ENCODE measurements around the gene SFXN3. TPM values are rescaled to one million over a fixed set of nuclear protein-coding genes. Genes with fewer than 3 reads are reported as not detected.
A peak's percentile ranks its signal among the peaks of the same experiment; 100 is the strongest.
"Not testable (repeated sequence)": the region's sequence is repeated elsewhere in the genome, so short reads cannot be mapped to it uniquely, and the experiment has no call there.

SFXN3 gene
- total RNA-seq, 1 donor from 2014 or later = 14.1 TPM

- no peak for ATAC-seq
- intact Hi-C loops (cut with DNase I) = no loop called here
- DNase-seq (ENCODE audit: missing footprints) = no peak
These were observed 2.3 kb upstream of the SFXN3 start for GRCh38 chr10:101028446-101029337.

GRCh38 chr10:101029520-101030295 lies 1.3 kb upstream of the SFXN3 start:
- intact Hi-C loops (cut with DNase I) = loop anchor here (5.0 kb wide), 1 partner anchor 42 kb away; the partner anchor contains the start of genes MRPL43 and TWNK
- no peak for DNase-seq (ENCODE audit: missing footprints)
- no peak for ATAC-seq

- no peak for ATAC-seq
- DNase-seq (ENCODE audit: missing footprints) = no peak
- intact Hi-C loops (cut with DNase I) = loop anchor here (5.0 kb wide), 1 partner anchor 43 kb away; the partner anchor contains the start of genes MRPL43 and TWNK
These were observed 422 bp upstream of the SFXN3 start for GRCh38 chr10:101030496-101031127.

- ATAC-seq (peak; percentile 72), DNase-seq (ENCODE audit: missing footprints) (peak; percentile 95)
- intact Hi-C loops (cut with DNase I) = loop anchor here (5.0 kb wide), 1 partner anchor 45 kb away; the partner anchor contains the start of genes MRPL43 and TWNK
These were observed 982 bp downstream of the SFXN3 start for GRCh38 chr10:101031796-101032636.

GRCh38 chr10:101032637-101033224 lies 1.7 kb downstream of the SFXN3 start:
- no peak for DNase-seq (ENCODE audit: missing footprints)
- intact Hi-C loops (cut with DNase I) = loop anchor here (5.0 kb wide), 1 partner anchor 45 kb away; the partner anchor contains the start of genes MRPL43 and TWNK

GRCh38 chr10:101033276-101033675 lies 2.2 kb downstream of the SFXN3 start:
- no peak for ATAC-seq
- intact Hi-C loops (cut with DNase I) = loop anchor here (5.0 kb wide), 1 partner anchor 46 kb away; the partner anchor contains the start of genes MRPL43 and TWNK
- no peak for DNase-seq (ENCODE audit: missing footprints)

More at GRCh38 chr10:101032637-101033224, 1.7 kb downstream of the SFXN3 start:
- peak; percentile 53 for ATAC-seq

- intact Hi-C loops (cut with DNase I) = loop anchor here (5.0 kb wide), 1 partner anchor 47 kb away; the partner anchor contains the start of genes MRPL43 and TWNK
- DNase-seq (ENCODE audit: missing footprints); ATAC-seq: not testable (repeated sequence)
These were observed 3.4 kb downstream of the SFXN3 start for GRCh38 chr10:101034404-101034803.

GRCh38 chr10:101035314-101035713 lies 4.3 kb downstream of the SFXN3 start:
- DNase-seq (ENCODE audit: missing footprints) (no peak), ATAC-seq (no peak)
- intact Hi-C loops (cut with DNase I) = no loop called here

GRCh38 chr10:101035916-101036702 lies 5.1 kb downstream of the SFXN3 start:
- ATAC-seq (no peak), DNase-seq (ENCODE audit: missing footprints) (no peak)
- intact Hi-C loops (cut with DNase I) = no loop called here

- ATAC-seq (no peak), DNase-seq (ENCODE audit: missing footprints) (no peak)
- intact Hi-C loops (cut with DNase I) = no loop called here
These were observed 5.7 kb downstream of the SFXN3 start for GRCh38 chr10:101036726-101037125.

- intact Hi-C loops (cut with DNase I) = no loop called here
These were observed 7.5 kb downstream of the SFXN3 start for GRCh38 chr10:101038484-101038883.

GRCh38 chr10:101040061-101040460 lies 9.0 kb downstream of the SFXN3 start:
- DNase-seq (ENCODE audit: missing footprints) (no peak), ATAC-seq (no peak)
- intact Hi-C loops (cut with DNase I) = no loop called here

More at GRCh38 chr10:101038484-101038883, 7.5 kb downstream of the SFXN3 start:
- no peak for ATAC-seq
- no peak for DNase-seq (ENCODE audit: missing footprints)

GRCh38 chr10:101040851-101041250 lies 9.8 kb downstream of the SFXN3 start:
- intact Hi-C loops (cut with DNase I) = no loop called here
- DNase-seq (ENCODE audit: missing footprints) (no peak), ATAC-seq (no peak)

- ATAC-seq (peak; percentile 79), DNase-seq (ENCODE audit: missing footprints) (peak; percentile 76)
- intact Hi-C loops (cut with DNase I) = no loop called here
These were observed 10.3 kb downstream of the SFXN3 start for GRCh38 chr10:101041252-101041761.

GRCh38 chr10:101042118-101042517 lies 11.1 kb downstream of the SFXN3 start:
- DNase-seq (ENCODE audit: missing footprints) (no peak), ATAC-seq (no peak)
- intact Hi-C loops (cut with DNase I) = loop anchor here (2.0 kb wide), 2 partner anchors 25 to 101 kb away; no protein-coding TSS in a partner anchor

GRCh38 chr10:101042667-101043362 lies 11.8 kb downstream of the SFXN3 start:
- peak; percentile 94 for ATAC-seq
- intact Hi-C loops (cut with DNase I) = loop anchor here (2.0 kb wide), 2 partner anchors 24 to 100 kb away; no protein-coding TSS in a partner anchor
- peak; percentile 98 for DNase-seq (ENCODE audit: missing footprints)
